ENCODE results near the gene NME2.

- no peak for TF ChIP-seq SP2 (tag by site-specific recombination; IDR thresholded peaks at IDR 0.05)
- TF ChIP-seq ZNF645 (tag by site-specific recombination; IDR thresholded peaks at IDR 0.05): no peak
Observed at GRCh38 chr17:51150932-51151331, 15.3 kb upstream of the NME2 start.
